AG04449 (cell line): ENCODE results near the gene MEAF6.
A peak's percentile ranks its signal among the peaks of the same experiment; 100 is the strongest.
"Not testable (repeated sequence)": the region's sequence is repeated elsewhere in the genome, so short reads cannot be mapped to it uniquely, and the experiment has no call there.

Experiments used
- CTCF ChIA-PET: fragments of 350-600 bp; formaldehyde crosslinking; extraction: SDS; loops from one replicate; lab custom pipeline; 2021; ENCODE audit warnings: antibody characterized with exemption; lab: Yijun Ruan, JAX
- POLR2A ChIA-PET: fragments of 400-600, 350-600 bp; formaldehyde crosslinking; extraction: SDS; loops from one replicate; lab custom pipeline; 2020; ENCODE audit warnings: antibody characterized with exemption, inconsistent platforms; lab: Yijun Ruan, JAX
- DNase-seq: peaks from one replicate; pipeline ENCODE4 v3.0.0-alpha.2; 2010; ENCODE audit warnings: low read depth, low spot score
- H3K4me3 ChIP-seq: 2 replicates; pipeline ENCODE4 v1.5.1; 2011; ENCODE audit warnings: low read depth, mild to moderate bottlenecking, control low read depth, low read length
- TF ChIP-seq, protein P1 (sequence below): IDR thresholded peaks from one replicate; pipeline ENCODE4 v1.5.1; 2011; ENCODE audit warnings: mild to moderate bottlenecking, moderate library complexity, low read length, control low read depth, inconsistent platforms; ENCODE audit not compliant: insufficient read depth; ENCODE audit errors: missing control alignments

MEAF6 gene

DNA sequence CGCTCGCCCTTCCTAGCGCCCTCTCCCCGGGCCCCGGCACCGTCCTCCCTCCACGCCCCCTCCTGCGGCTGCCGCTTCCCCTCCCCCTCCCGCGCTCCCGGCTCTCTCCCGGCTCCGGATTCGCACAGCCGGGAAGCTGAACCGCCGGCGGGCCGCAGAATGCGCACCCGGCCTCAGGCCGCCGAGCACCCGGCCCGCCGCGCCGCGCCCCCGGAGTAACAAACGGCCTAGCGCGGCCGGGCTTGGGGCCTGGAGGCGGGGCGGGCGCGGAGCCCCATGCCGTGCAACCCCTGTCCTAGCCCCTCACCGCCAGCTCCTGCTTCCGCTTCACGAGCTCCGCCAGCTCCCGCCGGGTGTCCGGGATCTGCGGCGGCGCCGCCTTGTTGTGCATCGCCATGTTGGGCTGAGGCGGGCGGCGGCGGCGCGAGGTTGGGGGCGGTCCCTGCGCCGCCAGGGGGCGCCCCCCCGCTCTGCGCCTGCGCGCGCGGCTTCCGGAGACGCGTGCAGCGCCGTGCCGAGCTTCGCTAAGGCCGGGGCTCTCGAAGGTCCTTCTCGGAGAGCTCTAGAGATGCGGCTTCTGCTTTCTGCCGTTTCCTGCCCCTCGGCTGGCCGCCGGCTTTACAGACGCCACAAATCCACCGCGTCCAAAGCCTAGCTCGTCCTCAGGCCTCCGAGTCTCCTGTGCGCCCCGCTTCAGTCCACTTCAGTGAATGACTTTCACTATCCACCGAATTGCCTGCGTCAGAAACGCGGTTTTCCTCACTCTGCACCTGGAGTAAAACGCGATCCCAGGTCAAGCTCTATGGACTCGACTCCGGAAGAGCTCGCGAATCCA lies at the start of gene MEAF6:
Gene MEAF6 (minus strand): TSS at position 417 of the 835 bp plus-strand sequence. CDS start 20 bp downstream, at position 397.
- CTCF ChIA-PET, result interaction anchor here (0.6 to 4.6 kb wide), 43 partner anchors 9 to 1311 kb away, joined by 3 to 96 read pairs (median 5); partner anchors contain the start of gene DNALI1
- H3K4me3 ChIP-seq, result peak within 1 kb of the TSS; percentile 81
- POLR2A ChIA-PET, result interaction anchor here (0.6 to 1.5 kb wide), 7 partner anchors 40 to 445 kb away, joined by 3 to 5 read pairs (median 3); partner anchors contain the start of genes DNALI1, GNL2 and ZC3H12A
- TF ChIP-seq, protein P1, sequence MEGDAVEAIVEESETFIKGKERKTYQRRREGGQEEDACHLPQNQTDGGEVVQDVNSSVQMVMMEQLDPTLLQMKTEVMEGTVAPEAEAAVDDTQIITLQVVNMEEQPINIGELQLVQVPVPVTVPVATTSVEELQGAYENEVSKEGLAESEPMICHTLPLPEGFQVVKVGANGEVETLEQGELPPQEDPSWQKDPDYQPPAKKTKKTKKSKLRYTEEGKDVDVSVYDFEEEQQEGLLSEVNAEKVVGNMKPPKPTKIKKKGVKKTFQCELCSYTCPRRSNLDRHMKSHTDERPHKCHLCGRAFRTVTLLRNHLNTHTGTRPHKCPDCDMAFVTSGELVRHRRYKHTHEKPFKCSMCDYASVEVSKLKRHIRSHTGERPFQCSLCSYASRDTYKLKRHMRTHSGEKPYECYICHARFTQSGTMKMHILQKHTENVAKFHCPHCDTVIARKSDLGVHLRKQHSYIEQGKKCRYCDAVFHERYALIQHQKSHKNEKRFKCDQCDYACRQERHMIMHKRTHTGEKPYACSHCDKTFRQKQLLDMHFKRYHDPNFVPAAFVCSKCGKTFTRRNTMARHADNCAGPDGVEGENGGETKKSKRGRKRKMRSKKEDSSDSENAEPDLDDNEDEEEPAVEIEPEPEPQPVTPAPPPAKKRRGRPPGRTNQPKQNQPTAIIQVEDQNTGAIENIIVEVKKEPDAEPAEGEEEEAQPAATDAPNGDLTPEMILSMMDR, result peak; percentile 49
- no peak for DNase-seq

DNA sequence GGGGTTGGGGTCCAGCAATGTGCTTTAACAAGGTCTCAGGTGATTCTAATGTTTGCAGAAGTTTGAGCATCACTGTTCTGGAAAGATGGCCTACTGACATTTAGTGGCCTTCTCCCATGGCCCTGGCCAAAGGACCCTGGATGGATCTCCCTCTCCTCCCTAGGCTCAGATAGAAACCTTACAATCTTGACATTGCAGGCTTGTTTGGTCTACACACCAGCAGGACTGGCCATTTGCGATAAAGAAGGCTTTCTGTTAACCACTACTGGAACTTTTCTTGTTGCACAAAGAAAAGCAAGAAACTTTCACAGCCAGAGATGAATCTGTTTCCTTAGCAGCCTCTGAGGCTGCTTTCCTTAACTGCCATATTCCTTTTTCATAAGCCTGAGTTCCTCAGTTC lies 48.4 kb upstream of the MEAF6 start:
- TF ChIP-seq, protein P1, result no peak
- CTCF ChIA-PET, result interaction anchor here (1.0 to 3.9 kb wide), 6 partner anchors 9 to 121 kb away, joined by 3 to 64 read pairs (median 4); partner anchors contain the start of gene SNIP1
- no peak overlapping the region for H3K4me3 ChIP-seq
- POLR2A ChIA-PET, result no interaction called here
- DNase-seq, result no peak

GRCh38 chr1:37561133-37562132 lies 46.9 kb upstream of the MEAF6 start:
- TF ChIP-seq, protein P1, result peak; percentile 61
- DNase-seq, result no peak

GRCh38 chr1:37560401-37561132 lies 46.0 kb upstream of the MEAF6 start:
- ChIA-PET CTCF (interaction anchor here (0.9 to 2.4 kb wide), 4 partner anchors 12 to 122 kb away, joined by 3 to 15 read pairs (median 4); no protein-coding TSS in a partner anchor), POLR2A (no interaction called here)
- H3K4me3 ChIP-seq, result no peak overlapping the region
- DNase-seq, result no peak
- TF ChIP-seq, protein P1, result no peak

More at GRCh38 chr1:37561133-37562132, 46.9 kb upstream of the MEAF6 start:
- no peak overlapping the region for H3K4me3 ChIP-seq
- ChIA-PET CTCF (interaction anchor here (0.7 to 3.9 kb wide), 9 partner anchors 8 to 298 kb away, joined by 3 to 64 read pairs (median 4); partner anchors contain the start of genes MTF1 and SNIP1), POLR2A (no interaction called here)

DNA sequence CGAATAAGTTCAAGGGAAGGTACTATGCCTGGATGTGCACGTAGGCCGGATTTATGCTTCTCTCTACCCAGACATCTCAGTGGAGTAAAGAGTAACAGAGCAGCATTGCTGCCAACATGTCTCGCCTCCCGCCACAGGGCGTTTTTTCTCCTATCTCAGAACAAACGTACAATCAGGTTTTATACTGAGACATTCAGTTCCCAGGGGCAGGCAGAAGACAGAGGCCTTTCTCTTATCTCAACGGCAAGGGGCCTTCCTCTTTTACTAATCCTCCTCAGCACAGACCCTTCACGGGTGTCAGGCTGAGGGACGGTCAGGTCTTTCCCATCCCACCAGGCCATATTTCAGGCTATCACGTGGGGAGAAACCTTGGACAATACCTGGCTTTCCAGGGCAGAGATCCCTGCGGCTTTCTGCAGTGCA lies 45.4 kb upstream of the MEAF6 start:
- CTCF ChIA-PET, result interaction anchor here (1.3 to 2.4 kb wide), 3 partner anchors 12 to 123 kb away, joined by 3 to 15 read pairs (median 4); no protein-coding TSS in a partner anchor
- H3K4me3 ChIP-seq, POLR2A ChIA-PET, DNase-seq: not testable (repeated sequence)

DNA sequence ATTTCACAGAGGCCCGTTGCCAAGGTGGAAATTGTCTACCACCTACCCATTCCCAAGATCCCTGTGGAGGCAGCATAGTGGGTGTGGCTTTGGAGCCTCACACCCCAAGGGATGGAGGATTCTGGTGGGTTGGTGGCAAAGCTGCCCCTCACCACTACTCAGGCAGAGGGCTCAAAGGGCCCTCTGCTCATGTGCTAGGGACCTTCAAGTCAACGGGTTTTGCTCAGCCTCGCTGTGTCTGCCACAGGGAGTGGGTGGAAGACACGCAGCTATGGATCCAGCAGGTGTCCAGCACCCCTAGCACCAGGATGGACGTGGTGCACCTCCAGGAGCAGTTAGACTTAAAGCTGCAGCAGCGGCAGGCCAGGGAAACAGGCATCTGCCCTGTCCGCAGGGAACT lies 44.5 kb upstream of the MEAF6 start:
- POLR2A ChIA-PET, result no interaction called here
- H3K4me3 ChIP-seq, result no peak overlapping the region
- DNase-seq, result no peak
- CTCF ChIA-PET, result interaction anchor here (1.8 to 2.4 kb wide), 2 partner anchors 123 kb away, joined by 7 to 15 read pairs; no protein-coding TSS in a partner anchor
- TF ChIP-seq, protein P1, result no peak
